ENCODE results near the gene NTM.

GRCh38 chr11:131909426-131910177, 539.2 kb downstream of the NTM start:
- TF ChIP-seq CTCF (IDR thresholded peaks at IDR 0.05) (no peak), POLR2AphosphoS5 (IDR thresholded peaks at IDR 0.05) (no peak), EP300 (IDR thresholded peaks at IDR 0.05; ENCODE audit: low read depth) (no peak), POLR2A (IDR thresholded peaks at IDR 0.05) (no peak)

Measured in transverse colon (tissue), 4 donors.